ENCODE measurements around the gene RAMP2.

DNA sequence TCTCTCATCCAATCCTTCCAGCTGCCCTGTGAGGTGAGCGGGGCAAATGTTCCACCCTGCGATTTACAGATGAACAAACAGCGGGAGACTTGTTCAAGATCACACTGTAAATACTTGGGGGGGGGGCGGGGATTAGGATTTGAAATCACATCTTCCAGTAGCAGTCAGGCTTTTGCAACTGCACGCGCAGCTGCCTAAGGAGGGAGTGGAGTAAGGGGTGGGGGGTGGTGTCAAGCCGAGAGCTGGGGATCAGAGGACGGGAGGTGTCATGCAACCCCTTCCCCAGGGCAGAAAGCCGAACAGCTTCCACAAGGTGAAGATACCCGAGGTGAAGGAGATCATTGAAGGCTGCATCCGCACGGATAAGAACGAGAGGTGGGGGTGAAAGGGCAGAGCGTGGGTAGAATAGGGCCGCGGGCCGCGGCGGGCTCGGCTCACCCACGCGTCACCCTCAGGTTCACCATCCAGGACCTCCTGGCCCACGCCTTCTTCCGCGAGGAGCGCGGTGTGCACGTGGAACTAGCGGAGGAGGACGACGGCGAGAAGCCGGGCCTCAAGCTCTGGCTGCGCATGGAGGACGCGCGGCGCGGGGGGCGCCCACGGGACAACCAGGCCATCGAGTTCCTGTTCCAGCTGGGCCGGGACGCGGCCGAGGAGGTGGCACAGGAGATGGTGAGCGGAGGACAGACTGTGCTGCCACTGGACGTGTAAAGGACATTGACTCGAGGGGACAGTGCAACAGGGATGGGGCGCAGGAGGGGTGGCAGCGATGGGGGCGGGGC lies 24.0 kb downstream of the RAMP2 start:
- TF ChIP-seq, protein P1, sequence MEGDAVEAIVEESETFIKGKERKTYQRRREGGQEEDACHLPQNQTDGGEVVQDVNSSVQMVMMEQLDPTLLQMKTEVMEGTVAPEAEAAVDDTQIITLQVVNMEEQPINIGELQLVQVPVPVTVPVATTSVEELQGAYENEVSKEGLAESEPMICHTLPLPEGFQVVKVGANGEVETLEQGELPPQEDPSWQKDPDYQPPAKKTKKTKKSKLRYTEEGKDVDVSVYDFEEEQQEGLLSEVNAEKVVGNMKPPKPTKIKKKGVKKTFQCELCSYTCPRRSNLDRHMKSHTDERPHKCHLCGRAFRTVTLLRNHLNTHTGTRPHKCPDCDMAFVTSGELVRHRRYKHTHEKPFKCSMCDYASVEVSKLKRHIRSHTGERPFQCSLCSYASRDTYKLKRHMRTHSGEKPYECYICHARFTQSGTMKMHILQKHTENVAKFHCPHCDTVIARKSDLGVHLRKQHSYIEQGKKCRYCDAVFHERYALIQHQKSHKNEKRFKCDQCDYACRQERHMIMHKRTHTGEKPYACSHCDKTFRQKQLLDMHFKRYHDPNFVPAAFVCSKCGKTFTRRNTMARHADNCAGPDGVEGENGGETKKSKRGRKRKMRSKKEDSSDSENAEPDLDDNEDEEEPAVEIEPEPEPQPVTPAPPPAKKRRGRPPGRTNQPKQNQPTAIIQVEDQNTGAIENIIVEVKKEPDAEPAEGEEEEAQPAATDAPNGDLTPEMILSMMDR (tag by site-specific recombination; IDR thresholded peaks at IDR 0.05) = no peak
- no peak for TF ChIP-seq BCL11A (tag by site-specific recombination; IDR thresholded peaks at IDR 0.05; ENCODE audit: low read depth)
- TF ChIP-seq, protein P2, sequence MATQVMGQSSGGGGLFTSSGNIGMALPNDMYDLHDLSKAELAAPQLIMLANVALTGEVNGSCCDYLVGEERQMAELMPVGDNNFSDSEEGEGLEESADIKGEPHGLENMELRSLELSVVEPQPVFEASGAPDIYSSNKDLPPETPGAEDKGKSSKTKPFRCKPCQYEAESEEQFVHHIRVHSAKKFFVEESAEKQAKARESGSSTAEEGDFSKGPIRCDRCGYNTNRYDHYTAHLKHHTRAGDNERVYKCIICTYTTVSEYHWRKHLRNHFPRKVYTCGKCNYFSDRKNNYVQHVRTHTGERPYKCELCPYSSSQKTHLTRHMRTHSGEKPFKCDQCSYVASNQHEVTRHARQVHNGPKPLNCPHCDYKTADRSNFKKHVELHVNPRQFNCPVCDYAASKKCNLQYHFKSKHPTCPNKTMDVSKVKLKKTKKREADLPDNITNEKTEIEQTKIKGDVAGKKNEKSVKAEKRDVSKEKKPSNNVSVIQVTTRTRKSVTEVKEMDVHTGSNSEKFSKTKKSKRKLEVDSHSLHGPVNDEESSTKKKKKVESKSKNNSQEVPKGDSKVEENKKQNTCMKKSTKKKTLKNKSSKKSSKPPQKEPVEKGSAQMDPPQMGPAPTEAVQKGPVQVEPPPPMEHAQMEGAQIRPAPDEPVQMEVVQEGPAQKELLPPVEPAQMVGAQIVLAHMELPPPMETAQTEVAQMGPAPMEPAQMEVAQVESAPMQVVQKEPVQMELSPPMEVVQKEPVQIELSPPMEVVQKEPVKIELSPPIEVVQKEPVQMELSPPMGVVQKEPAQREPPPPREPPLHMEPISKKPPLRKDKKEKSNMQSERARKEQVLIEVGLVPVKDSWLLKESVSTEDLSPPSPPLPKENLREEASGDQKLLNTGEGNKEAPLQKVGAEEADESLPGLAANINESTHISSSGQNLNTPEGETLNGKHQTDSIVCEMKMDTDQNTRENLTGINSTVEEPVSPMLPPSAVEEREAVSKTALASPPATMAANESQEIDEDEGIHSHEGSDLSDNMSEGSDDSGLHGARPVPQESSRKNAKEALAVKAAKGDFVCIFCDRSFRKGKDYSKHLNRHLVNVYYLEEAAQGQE (tag by site-specific recombination; IDR thresholded peaks at IDR 0.05) = no peak
- TF ChIP-seq ZNF549 (tag by site-specific recombination; IDR thresholded peaks at IDR 0.05) = no peak
- no peak for TF ChIP-seq ZNF707 (tag by site-specific recombination; IDR thresholded peaks at IDR 0.05)
- TF ChIP-seq TRIM28 (IDR thresholded peaks at IDR 0.05; ENCODE audit: borderline replicate concordance, low read length) = no peak
- no peak for TF ChIP-seq ZBTB21 (tag by site-specific recombination; IDR thresholded peaks at IDR 0.05)
- TF ChIP-seq, protein P3, sequence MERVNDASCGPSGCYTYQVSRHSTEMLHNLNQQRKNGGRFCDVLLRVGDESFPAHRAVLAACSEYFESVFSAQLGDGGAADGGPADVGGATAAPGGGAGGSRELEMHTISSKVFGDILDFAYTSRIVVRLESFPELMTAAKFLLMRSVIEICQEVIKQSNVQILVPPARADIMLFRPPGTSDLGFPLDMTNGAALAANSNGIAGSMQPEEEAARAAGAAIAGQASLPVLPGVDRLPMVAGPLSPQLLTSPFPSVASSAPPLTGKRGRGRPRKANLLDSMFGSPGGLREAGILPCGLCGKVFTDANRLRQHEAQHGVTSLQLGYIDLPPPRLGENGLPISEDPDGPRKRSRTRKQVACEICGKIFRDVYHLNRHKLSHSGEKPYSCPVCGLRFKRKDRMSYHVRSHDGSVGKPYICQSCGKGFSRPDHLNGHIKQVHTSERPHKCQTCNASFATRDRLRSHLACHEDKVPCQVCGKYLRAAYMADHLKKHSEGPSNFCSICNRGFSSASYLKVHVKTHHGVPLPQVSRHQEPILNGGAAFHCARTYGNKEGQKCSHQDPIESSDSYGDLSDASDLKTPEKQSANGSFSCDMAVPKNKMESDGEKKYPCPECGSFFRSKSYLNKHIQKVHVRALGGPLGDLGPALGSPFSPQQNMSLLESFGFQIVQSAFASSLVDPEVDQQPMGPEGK (tag by site-specific recombination; IDR thresholded peaks at IDR 0.05) = no peak
- no peak for TF ChIP-seq ZIC2 (tag by site-specific recombination; IDR thresholded peaks at IDR 0.05)
- TF ChIP-seq ZNF558 (tag by site-specific recombination; IDR thresholded peaks at IDR 0.05) = no peak
- no peak for TF ChIP-seq ZBTB44 (tag by site-specific recombination; IDR thresholded peaks at IDR 0.05)
- TF ChIP-seq REPIN1 (tag by site-specific recombination; IDR thresholded peaks at IDR 0.05; ENCODE audit: low read depth) = no peak
- TF ChIP-seq, protein P4, sequence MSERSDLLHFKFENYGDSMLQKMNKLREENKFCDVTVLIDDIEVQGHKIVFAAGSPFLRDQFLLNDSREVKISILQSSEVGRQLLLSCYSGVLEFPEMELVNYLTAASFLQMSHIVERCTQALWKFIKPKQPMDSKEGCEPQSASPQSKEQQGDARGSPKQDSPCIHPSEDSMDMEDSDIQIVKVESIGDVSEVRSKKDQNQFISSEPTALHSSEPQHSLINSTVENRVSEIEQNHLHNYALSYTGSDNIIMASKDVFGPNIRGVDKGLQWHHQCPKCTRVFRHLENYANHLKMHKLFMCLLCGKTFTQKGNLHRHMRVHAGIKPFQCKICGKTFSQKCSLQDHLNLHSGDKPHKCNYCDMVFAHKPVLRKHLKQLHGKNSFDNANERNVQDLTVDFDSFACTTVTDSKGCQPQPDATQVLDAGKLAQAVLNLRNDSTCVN (tag by site-specific recombination; optimal IDR thresholded peaks at IDR 0.05) = no peak

All from HEK293 (cell line).